H1 (cell line): Measurements from ENCODE around the gene ARG2. TPM values are rescaled to one million over a fixed set of nuclear protein-coding genes. Genes with fewer than 3 reads are reported as not detected.

ENCODE experiments used
- BACH1 ChIP-seq: IDR thresholded peaks from 2 replicates; pipeline ENCODE4 v1.6.1; 2012; ENCODE audit warnings: low read length, improper control_type of control experiment
- EGR1 ChIP-seq: IDR thresholded peaks from 2 replicates; pipeline ENCODE4 v1.6.1; 2011; ENCODE audit warnings: low read depth, low read length, borderline replicate concordance
- GABPA ChIP-seq: IDR thresholded peaks from 2 replicates; pipeline ENCODE4 v1.6.1; 2011; ENCODE audit warnings: mild to moderate bottlenecking, low read length, moderate library complexity, borderline replicate concordance; ENCODE audit not compliant: insufficient read depth
- GTF2F1 ChIP-seq: IDR thresholded peaks from 2 replicates; pipeline ENCODE4 v1.6.1; 2012; ENCODE audit warnings: low read depth, low read length, improper control_type of control experiment, borderline replicate concordance
- KDM1A ChIP-seq: fragments of 200-600, 300-600 bp; sonication (generic); IDR thresholded peaks from 2 replicates; pipeline ENCODE4 v1.7.1; 2016; ENCODE audit warnings: mild to moderate bottlenecking, low read length, borderline replicate concordance
- KDM4A ChIP-seq: IDR thresholded peaks from one replicate; pipeline ENCODE4 v1.7.1; 2012; ENCODE audit warnings: low read depth, mild to moderate bottlenecking, moderate library complexity, low read length, inconsistent platforms; ENCODE audit not compliant: severe bottlenecking
- RFX5 ChIP-seq: IDR thresholded peaks from 2 replicates; pipeline ENCODE4 v1.6.1; 2011; ENCODE audit warnings: low read depth, low read length, improper control_type of control experiment, borderline replicate concordance
- RNF2 ChIP-seq: fragments of 200-900, 300-1000 bp; sonication (generic); IDR thresholded peaks from 2 replicates; pipeline ENCODE4 v1.7.1; 2016; ENCODE audit warnings: borderline replicate concordance, low read depth, mild to moderate bottlenecking, antibody characterized with exemption, low read length; ENCODE audit not compliant: poor library complexity, severe bottlenecking; ENCODE audit errors: missing control alignments
- polyA plus RNA-seq, 7 experiments: library from polyadenylated mRNA; depleted of rRNA in 3 of 7; stranded (reverse) in 5 of 7; unstranded in 2 of 7; fragments of >200 nt in 5 of 7; fragments of 200-250 nt in 2 of 7; gene quantifications; 1 replicate in 5 of 7; 2 replicates in 1 of 7; 4 replicates in 1 of 7; pipeline versions ENCODE4 v1.2.1 to v1.2.3, GENCODE V29; 2011 to 2013; ENCODE audit warnings: missing spikeins in 2 of 7, mixed read lengths in 2 of 7
- total RNA-seq: library from RNA; stranded (reverse); fragmentation: NEBNext Ultra II Directional; extraction: Animal tissue kit (Norgen Biotek cat#: 25700); gene quantifications from 2 replicates; pipeline ENCODE4 v1.2.1, GENCODE V29; 2021
- TF ChIP-seq, protein P1 (sequence below): IDR thresholded peaks from 2 replicates; pipeline ENCODE4 v1.6.1; 2012; ENCODE audit warnings: inconsistent platforms

Gene ARG2
- total and polyA plus RNA-seq, 2 of the 8 experiments (the other 6 are each of a cell fraction or from before 2014, with no cell fraction given): 49.9 to 59.1 TPM

DNA sequence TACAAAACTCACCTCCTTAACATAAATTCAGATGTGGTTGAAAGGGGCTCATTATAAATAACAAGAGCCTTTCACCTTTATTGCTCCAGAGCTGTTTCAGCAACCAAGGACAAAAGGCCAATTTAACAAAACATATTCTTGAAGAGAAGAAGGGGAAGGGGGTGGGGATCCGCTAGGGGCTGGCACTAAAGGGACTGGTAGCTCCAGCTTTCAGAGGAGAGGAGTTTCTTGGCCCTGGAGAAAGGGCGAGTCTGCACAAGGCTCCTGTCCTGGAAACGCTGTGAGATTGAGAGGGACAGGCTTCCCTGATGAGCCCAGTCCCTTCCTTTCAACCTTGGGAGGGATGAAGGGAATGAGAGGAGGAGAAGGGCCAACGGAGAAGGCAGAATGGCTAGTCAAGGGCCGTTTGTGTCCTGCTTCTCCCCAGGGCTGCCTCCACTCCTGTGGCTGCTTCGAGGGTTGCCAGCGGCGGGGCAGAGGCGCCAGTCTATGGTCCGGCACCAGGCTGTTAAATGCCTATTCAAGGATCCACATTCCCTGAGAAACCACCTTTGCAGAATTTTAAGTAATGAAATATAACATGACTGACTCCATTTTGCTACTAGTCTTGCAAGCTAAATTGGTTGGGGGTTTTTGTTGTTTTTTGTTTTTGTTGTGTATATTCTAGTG, 9.9 kb upstream of the ARG2 start (continued):
- TF ChIP-seq BACH1 (no peak), EGR1 (no peak), RNF2 (no peak), GABPA (no peak), GTF2F1 (no peak), KDM4A (no peak), RFX5 (no peak), KDM1A (no peak)
- TF ChIP-seq, protein P1, sequence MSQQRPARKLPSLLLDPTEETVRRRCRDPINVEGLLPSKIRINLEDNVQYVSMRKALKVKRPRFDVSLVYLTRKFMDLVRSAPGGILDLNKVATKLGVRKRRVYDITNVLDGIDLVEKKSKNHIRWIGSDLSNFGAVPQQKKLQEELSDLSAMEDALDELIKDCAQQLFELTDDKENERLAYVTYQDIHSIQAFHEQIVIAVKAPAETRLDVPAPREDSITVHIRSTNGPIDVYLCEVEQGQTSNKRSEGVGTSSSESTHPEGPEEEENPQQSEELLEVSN: no peak
